Measurements from ENCODE around the gene EHHADH. TPM values are rescaled to one million over a fixed set of nuclear protein-coding genes. Genes with fewer than 3 reads are reported as not detected.

Gene EHHADH
- polyA plus RNA-seq, 3 donors = 0.57 to 1.5 (median 1.1) TPM

DNA sequence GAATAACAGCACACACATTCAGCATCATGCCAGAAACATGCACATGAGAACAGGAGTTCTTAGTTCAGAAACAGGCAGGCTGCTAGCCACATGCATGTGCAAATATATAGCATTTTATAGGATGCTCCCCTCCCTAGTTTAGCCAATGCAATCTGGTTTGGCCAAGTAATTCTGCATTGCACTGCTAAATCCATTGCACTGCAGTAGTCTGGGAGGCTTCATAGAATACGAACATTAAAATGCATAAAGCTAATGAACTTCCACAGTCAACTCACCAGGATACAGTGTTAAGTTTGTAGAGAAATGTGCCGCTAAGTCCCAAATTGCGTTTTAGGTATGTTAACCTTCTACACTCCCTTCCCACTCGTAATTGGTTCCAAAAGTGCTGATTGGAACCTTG, 41.8 kb downstream of the EHHADH start:
- Histone ChIP-seq H3K9ac (ENCODE audit: insufficient read depth, low read length, poor library complexity, severe bottlenecking) (no peak overlapping the region), H3K27me3 (ENCODE audit: control insufficient read depth in 2 of 2, insufficient read depth in 2 of 2, low read length in 2 of 2) (no peaks in the 10 kb centered on the region), H3K4me3 (replicated peaks in 1 of 3; ENCODE audit: low read depth in 2 of 3, low read length in 3 of 3) (no peak overlapping the region), H3K36me3 (replicated peaks in 1 of 2; ENCODE audit: control insufficient read depth in 1 of 2, insufficient read depth in 2 of 2, low read length in 2 of 2) (peaks cover 0 to under 1% of the 10 kb centered on the region in 2 donors), H4K20me1 (ENCODE audit: insufficient read depth, low read length) (no peaks in the 10 kb centered on the region), H2AFZ (ENCODE audit: insufficient read depth, low read depth, low read length, poor library complexity, severe bottlenecking) (no peak overlapping the region), H3K4me2 (replicated peaks; ENCODE audit: extremely low read depth, low read length, poor library complexity, severe bottlenecking) (no peak overlapping the region), H3K9me3 (replicated peaks in 1 of 2; ENCODE audit: control insufficient read depth in 1 of 2, insufficient read depth in 1 of 2, low read length in 2 of 2) (no peaks in the 10 kb centered on the region), H3K27ac (ENCODE audit: low read depth in 1 of 2, low read length in 2 of 2) (no peak overlapping the region), H3K79me2 (ENCODE audit: insufficient read depth, low read length) (no peaks in the 10 kb centered on the region), H3K4me1 (ENCODE audit: control insufficient read depth in 1 of 2, insufficient read depth in 2 of 2, low read length in 2 of 2) (no peaks in the 10 kb centered on the region)
- intact Hi-C loops (cut with micrococcal nuclease) = no loop called here
- Mint-ChIP-seq H3K4me3 (no peak overlapping the region), H3K27me3 (ENCODE audit: low read depth in 3 of 3) (no peaks in the 10 kb centered on the region), H3K9me3 (no peaks in the 10 kb centered on the region), H3K27ac (no peak overlapping the region), H3K4me1 (no peaks in the 10 kb centered on the region), H3K36me3 (peaks cover 2 to 3% of the 10 kb centered on the region in 2 donors)
- DNase-seq = no peak
- TF ChIP-seq CTCF (IDR thresholded peaks at IDR 0.05) = no peak
- WGBS (ENCODE audit: insufficient coverage) = no CpG with 5 or more reads among the region's 4 CpGs

DNA sequence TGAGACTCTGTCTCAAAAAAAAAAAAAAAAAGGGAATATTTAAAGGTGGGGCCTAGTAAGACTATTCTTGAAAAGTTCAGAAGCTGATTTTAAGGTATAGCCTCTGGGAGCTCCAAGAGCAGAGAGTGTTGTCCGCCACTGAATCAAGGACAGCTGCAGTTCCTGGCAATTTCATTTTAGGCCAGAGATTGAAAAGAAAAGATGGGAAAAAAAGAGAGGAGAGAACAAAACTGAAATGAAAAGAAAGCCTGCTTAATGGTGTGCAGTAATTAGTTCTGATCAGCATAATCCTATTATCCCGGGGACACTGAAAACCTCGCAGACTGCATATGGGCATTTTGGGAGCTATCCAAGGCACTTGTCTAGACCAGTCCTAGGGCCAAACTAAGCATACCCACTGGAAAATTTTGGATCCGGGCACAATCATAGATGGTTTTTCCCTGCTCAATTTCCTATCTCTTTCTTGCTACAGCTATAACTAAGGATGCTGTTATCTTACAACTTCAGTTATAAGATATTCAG, 43.2 kb downstream of the EHHADH start:
- Histone ChIP-seq H3K9me3 (replicated peaks in 1 of 2; ENCODE audit: control insufficient read depth in 1 of 2, insufficient read depth in 1 of 2, low read length in 2 of 2) (no peaks in the 10 kb centered on the region), H2AFZ (ENCODE audit: insufficient read depth, low read depth, low read length, poor library complexity, severe bottlenecking) (no peak overlapping the region), H3K9ac (ENCODE audit: insufficient read depth, low read length, poor library complexity, severe bottlenecking) (no peak overlapping the region), H3K27me3 (ENCODE audit: control insufficient read depth in 2 of 2, insufficient read depth in 2 of 2, low read length in 2 of 2) (no peaks in the 10 kb centered on the region), H3K4me3 (replicated peaks in 1 of 3; ENCODE audit: low read depth in 2 of 3, low read length in 3 of 3) (no peak overlapping the region), H4K20me1 (ENCODE audit: insufficient read depth, low read length) (no peaks in the 10 kb centered on the region), H3K4me1 (ENCODE audit: control insufficient read depth in 1 of 2, insufficient read depth in 2 of 2, low read length in 2 of 2) (no peaks in the 10 kb centered on the region), H3K4me2 (replicated peaks; ENCODE audit: extremely low read depth, low read length, poor library complexity, severe bottlenecking) (no peak overlapping the region), H3K36me3 (replicated peaks in 1 of 2; ENCODE audit: control insufficient read depth in 1 of 2, insufficient read depth in 2 of 2, low read length in 2 of 2) (no peaks in the 10 kb centered on the region), H3K27ac (ENCODE audit: low read depth in 1 of 2, low read length in 2 of 2) (no peak overlapping the region), H3K79me2 (ENCODE audit: insufficient read depth, low read length) (no peaks in the 10 kb centered on the region)
- 100% methylated on average over 2 of the region's 4 CpGs for whole genome bisulfite sequencing (ENCODE audit: insufficient coverage)
- DNase-seq = no peak
- intact Hi-C loops (cut with micrococcal nuclease) = no loop called here
- Mint-ChIP-seq H3K27me3 (ENCODE audit: low read depth in 3 of 3) (peaks cover 0 to 2% (median 0%) of the 10 kb centered on the region in 3 donors), H3K36me3 (peaks cover 2 to 3% of the 10 kb centered on the region in 2 donors), H3K4me3 (no peak overlapping the region), H3K27ac (no peak overlapping the region), H3K4me1 (no peaks in the 10 kb centered on the region), H3K9me3 (no peaks in the 10 kb centered on the region)
- TF ChIP-seq CTCF (IDR thresholded peaks at IDR 0.05) = no peak

Measured in CD14-positive monocyte (primary cell).